ENCODE measurements around the gene OTUB1. TPM values are rescaled to one million over a fixed set of nuclear protein-coding genes. Genes with fewer than 3 reads are reported as not detected.

OTUB1 gene
- total and polyA plus RNA-seq, 2 of the 13 experiments (the other 11 are each of a cell fraction or from before 2014, with no cell fraction given): 58.8 to 130 TPM

DNA sequence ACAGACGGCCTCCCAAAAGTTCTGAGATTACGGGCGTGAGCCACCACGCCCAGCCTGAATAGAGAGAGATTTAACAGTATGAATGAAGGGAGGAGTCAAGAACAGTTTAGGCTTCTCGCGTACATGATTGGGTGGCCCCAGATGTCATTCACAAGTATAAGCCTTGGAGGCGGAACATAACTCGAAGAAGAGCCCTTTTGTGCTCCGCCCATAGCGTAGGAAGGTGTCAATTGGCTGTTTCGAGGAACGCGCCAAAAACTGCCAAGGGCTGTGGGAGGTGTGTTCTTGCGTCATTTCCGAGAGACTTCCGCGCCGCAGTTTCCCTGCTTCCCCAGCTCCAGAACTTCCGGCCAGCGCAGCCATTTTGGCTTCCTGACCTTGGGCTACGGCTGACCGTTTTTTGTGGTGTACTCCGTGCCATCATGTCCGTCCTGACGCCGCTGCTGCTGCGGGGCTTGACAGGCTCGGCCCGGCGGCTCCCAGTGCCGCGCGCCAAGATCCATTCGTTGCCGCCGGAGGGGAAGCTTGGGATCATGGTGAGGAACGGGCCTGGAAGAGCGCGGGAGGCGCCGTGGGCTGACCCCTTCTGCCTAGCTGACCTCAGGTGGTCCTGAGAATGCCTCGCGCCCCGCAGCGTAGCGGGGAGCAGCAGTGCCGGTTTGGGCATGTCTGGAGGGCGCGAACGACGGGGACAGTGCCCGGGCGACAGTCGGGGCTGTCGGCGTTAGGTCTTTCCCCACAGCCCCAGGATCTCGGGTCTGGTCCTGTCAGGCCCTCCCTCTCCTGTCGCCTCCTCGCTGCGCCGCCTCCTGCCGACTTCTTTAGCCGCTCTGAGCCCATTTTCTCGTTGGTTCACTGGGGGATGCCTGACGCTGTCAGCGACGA is 11.7 kb upstream of the OTUB1 start, which contains the start of gene COX8A (continued):
- TF ChIP-seq ZNF264 (CRISPR knock-in tag; IDR thresholded peaks at IDR 0.05): no peak
- no peak for TF ChIP-seq SRSF4 (IDR thresholded peaks at IDR 0.05; ENCODE audit: low read depth, low read length, poor library complexity, severe bottlenecking)
- 0 out of 2 replicates have a peak, but pooled peaks have one; percentile 41 for TF ChIP-seq ZNF777 (CRISPR knock-in tag; IDR thresholded peaks at IDR 0.05)
- peak; percentile 93 for TF ChIP-seq ZNF274 (CRISPR knock-in tag; IDR thresholded peaks at IDR 0.05)
- TF ChIP-seq, protein P1, sequence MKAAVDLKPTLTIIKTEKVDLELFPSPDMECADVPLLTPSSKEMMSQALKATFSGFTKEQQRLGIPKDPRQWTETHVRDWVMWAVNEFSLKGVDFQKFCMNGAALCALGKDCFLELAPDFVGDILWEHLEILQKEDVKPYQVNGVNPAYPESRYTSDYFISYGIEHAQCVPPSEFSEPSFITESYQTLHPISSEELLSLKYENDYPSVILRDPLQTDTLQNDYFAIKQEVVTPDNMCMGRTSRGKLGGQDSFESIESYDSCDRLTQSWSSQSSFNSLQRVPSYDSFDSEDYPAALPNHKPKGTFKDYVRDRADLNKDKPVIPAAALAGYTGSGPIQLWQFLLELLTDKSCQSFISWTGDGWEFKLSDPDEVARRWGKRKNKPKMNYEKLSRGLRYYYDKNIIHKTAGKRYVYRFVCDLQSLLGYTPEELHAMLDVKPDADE (CRISPR knock-in tag; IDR thresholded peaks at IDR 0.05): no peak
- no peak for TF ChIP-seq HNF4G (IDR thresholded peaks at IDR 0.05; ENCODE audit: borderline replicate concordance, low read depth, low read length)
- TF ChIP-seq HNF4G (CRISPR knock-in tag; IDR thresholded peaks at IDR 0.05; ENCODE audit: borderline replicate concordance, low read depth): peak; percentile 48; the same call in 1 of the 2 replicates
- TF ChIP-seq ZNF543 (CRISPR knock-in tag; IDR thresholded peaks at IDR 0.05): peak; percentile 49; the same call in 1 of the 2 replicates
- TF ChIP-seq GATA4 (IDR thresholded peaks at IDR 0.05; ENCODE audit: borderline replicate concordance, low read depth): no peak
- peak; percentile 78 for TF ChIP-seq TGIF2 (CRISPR knock-in tag; IDR thresholded peaks at IDR 0.05)
- TF ChIP-seq KMT2B (CRISPR knock-in tag; IDR thresholded peaks at IDR 0.05): peak; percentile 87
- peak; percentile 93 for TF ChIP-seq NFATC3 (CRISPR knock-in tag; IDR thresholded peaks at IDR 0.05)
- TF ChIP-seq SSRP1 (CRISPR knock-in tag; IDR thresholded peaks at IDR 0.05): no peak
- peak; percentile 51; the same call in 1 of the 2 replicates for TF ChIP-seq FOXJ3 (CRISPR knock-in tag; IDR thresholded peaks at IDR 0.05; ENCODE audit: borderline replicate concordance)
- TF ChIP-seq, protein P2, sequence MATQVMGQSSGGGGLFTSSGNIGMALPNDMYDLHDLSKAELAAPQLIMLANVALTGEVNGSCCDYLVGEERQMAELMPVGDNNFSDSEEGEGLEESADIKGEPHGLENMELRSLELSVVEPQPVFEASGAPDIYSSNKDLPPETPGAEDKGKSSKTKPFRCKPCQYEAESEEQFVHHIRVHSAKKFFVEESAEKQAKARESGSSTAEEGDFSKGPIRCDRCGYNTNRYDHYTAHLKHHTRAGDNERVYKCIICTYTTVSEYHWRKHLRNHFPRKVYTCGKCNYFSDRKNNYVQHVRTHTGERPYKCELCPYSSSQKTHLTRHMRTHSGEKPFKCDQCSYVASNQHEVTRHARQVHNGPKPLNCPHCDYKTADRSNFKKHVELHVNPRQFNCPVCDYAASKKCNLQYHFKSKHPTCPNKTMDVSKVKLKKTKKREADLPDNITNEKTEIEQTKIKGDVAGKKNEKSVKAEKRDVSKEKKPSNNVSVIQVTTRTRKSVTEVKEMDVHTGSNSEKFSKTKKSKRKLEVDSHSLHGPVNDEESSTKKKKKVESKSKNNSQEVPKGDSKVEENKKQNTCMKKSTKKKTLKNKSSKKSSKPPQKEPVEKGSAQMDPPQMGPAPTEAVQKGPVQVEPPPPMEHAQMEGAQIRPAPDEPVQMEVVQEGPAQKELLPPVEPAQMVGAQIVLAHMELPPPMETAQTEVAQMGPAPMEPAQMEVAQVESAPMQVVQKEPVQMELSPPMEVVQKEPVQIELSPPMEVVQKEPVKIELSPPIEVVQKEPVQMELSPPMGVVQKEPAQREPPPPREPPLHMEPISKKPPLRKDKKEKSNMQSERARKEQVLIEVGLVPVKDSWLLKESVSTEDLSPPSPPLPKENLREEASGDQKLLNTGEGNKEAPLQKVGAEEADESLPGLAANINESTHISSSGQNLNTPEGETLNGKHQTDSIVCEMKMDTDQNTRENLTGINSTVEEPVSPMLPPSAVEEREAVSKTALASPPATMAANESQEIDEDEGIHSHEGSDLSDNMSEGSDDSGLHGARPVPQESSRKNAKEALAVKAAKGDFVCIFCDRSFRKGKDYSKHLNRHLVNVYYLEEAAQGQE (IDR thresholded peaks at IDR 0.05; ENCODE audit: borderline replicate concordance in 1 of 2, low read depth in 1 of 2, low read length in 2 of 2): no peak; a peak in 1 of 4 replicates
- TF ChIP-seq, protein P3, sequence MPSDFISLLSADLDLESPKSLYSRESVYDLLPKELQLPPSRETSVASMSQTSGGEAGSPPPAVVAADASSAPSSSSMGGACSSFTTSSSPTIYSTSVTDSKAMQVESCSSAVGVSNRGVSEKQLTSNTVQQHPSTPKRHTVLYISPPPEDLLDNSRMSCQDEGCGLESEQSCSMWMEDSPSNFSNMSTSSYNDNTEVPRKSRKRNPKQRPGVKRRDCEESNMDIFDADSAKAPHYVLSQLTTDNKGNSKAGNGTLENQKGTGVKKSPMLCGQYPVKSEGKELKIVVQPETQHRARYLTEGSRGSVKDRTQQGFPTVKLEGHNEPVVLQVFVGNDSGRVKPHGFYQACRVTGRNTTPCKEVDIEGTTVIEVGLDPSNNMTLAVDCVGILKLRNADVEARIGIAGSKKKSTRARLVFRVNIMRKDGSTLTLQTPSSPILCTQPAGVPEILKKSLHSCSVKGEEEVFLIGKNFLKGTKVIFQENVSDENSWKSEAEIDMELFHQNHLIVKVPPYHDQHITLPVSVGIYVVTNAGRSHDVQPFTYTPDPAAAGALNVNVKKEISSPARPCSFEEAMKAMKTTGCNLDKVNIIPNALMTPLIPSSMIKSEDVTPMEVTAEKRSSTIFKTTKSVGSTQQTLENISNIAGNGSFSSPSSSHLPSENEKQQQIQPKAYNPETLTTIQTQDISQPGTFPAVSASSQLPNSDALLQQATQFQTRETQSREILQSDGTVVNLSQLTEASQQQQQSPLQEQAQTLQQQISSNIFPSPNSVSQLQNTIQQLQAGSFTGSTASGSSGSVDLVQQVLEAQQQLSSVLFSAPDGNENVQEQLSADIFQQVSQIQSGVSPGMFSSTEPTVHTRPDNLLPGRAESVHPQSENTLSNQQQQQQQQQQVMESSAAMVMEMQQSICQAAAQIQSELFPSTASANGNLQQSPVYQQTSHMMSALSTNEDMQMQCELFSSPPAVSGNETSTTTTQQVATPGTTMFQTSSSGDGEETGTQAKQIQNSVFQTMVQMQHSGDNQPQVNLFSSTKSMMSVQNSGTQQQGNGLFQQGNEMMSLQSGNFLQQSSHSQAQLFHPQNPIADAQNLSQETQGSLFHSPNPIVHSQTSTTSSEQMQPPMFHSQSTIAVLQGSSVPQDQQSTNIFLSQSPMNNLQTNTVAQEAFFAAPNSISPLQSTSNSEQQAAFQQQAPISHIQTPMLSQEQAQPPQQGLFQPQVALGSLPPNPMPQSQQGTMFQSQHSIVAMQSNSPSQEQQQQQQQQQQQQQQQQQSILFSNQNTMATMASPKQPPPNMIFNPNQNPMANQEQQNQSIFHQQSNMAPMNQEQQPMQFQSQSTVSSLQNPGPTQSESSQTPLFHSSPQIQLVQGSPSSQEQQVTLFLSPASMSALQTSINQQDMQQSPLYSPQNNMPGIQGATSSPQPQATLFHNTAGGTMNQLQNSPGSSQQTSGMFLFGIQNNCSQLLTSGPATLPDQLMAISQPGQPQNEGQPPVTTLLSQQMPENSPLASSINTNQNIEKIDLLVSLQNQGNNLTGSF (CRISPR knock-in tag; IDR thresholded peaks at IDR 0.05): peak; percentile 47; the same call in 1 of the 2 replicates
- no peak for TF ChIP-seq ZNF713 (CRISPR knock-in tag; IDR thresholded peaks at IDR 0.05)
- TF ChIP-seq, protein P4, sequence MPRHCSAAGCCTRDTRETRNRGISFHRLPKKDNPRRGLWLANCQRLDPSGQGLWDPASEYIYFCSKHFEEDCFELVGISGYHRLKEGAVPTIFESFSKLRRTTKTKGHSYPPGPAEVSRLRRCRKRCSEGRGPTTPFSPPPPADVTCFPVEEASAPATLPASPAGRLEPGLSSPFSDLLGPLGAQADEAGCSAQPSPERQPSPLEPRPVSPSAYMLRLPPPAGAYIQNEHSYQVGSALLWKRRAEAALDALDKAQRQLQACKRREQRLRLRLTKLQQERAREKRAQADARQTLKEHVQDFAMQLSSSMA (CRISPR knock-in tag; IDR thresholded peaks at IDR 0.05): no peak
